GM13976 (cell line): ENCODE results near the gene PLD6.
"Not testable (repeated sequence)": the region's sequence is repeated elsewhere in the genome, so short reads cannot be mapped to it uniquely, and the experiment has no call there.

Experiments used
- DNase-seq: peaks from one replicate; pipeline ENCODE4 v3.0.0; 2012; ENCODE audit warnings: low spot score
- in situ Hi-C: fragments of 300-500 bp; cut with MboI; formaldehyde crosslinking; loops from one replicate; pipeline ENCODE4 v1.12.0; 2022; ENCODE audit warnings: low sequenced_read_pairs, mixed read lengths, inconsistent platforms; ENCODE audit not compliant: unreplicated experiment
- TF ChIP-seq, protein P1 (sequence below): IDR thresholded peaks from 2 replicates; pipeline ENCODE4 v1.5.1; 2012; ENCODE audit warnings: borderline replicate concordance, mild to moderate bottlenecking; ENCODE audit not compliant: insufficient read depth; ENCODE audit errors: extremely low read depth, missing control alignments, control extremely low read depth

The PLD6 gene

DNA sequence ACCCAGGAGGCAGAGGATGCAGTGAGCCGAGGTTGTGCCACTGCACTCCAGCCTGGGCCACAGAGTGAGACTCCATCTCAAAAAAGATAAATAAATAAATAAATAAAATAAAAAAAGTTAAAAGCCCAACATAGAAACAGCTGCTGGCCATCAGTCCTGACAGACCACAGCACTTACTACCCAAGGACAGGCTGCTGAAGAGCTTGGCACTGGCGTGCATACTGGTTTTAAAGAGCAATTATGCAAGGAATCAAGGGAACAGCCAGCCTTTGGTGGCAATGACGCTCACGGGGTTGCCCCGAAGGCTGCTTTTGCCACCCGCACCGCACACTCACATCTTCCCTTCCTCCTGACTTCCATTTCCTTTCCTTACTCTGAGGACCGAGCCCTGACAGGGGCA, 4.2 kb downstream of the PLD6 start:
- in situ Hi-C loops, result no loop called here
- TF ChIP-seq, protein P1, sequence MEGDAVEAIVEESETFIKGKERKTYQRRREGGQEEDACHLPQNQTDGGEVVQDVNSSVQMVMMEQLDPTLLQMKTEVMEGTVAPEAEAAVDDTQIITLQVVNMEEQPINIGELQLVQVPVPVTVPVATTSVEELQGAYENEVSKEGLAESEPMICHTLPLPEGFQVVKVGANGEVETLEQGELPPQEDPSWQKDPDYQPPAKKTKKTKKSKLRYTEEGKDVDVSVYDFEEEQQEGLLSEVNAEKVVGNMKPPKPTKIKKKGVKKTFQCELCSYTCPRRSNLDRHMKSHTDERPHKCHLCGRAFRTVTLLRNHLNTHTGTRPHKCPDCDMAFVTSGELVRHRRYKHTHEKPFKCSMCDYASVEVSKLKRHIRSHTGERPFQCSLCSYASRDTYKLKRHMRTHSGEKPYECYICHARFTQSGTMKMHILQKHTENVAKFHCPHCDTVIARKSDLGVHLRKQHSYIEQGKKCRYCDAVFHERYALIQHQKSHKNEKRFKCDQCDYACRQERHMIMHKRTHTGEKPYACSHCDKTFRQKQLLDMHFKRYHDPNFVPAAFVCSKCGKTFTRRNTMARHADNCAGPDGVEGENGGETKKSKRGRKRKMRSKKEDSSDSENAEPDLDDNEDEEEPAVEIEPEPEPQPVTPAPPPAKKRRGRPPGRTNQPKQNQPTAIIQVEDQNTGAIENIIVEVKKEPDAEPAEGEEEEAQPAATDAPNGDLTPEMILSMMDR, result no peak

DNA sequence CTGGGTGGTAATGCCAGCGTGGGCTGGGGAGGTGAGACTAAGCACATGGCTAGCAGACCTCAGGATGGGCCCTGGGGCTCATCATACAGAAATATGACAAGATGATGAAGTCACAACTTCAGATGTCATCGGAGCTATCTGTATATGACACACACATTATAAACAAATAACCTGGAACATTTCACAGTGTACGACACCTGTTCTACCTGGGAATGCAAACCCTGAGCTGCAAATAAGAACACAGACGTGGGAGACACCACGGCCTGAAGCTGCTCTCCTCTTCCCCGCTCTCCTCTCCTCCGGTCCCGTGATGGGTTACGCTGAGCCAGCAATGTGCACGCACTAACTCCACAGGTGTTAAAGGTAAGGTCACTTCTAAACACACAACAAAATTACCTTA, 4.9 kb downstream of the PLD6 start:
- in situ Hi-C loops, result no loop called here
- TF ChIP-seq, protein P1, result no peak
- DNase-seq, result no peak

More for the DNA sequence above, 4.2 kb downstream of the PLD6 start:
- no peak for DNase-seq

DNA sequence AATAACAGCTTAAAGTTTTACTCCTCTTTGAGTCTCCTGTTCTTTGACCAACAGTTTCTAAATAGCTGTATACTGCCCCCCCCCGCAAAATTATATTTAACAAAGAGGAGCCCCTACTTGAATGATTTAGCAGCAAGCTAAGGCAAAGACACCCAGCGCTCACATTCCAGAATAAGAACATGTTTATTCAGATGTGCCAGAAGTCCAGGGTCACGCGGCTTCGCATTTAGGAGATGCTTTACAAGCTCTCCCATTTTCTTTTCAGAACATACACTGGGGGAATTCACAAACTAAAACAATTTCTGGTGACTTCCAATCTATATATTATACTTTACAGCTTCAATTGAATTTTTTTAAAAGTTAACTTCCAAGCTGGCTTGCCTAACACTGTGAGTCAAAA, 5.3 kb downstream of the PLD6 start:
- in situ Hi-C loops, result no loop called here
- TF ChIP-seq, protein P1, result no peak
- no peak for DNase-seq

DNA sequence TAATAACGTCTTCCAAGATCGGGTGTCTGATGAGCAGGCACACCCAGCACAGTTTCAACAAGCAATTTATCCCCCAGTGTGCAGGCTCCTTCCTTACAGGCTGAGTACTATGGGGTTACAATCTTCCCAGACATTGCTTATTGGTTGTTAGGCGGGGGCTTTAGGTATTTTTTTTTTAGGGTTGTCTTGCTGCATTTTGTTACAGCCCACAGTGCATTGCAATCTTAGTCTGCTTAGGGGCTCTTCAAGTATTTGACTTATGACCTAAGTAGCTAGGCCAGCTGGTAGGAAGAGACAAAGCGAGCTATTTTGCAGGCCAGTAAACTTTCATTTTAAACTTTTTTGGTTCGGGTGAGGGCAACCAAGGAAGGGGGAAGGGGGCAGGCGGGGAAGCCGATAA, 5.8 kb downstream of the PLD6 start:
- in situ Hi-C loops, result no loop called here
- TF ChIP-seq, protein P1, result no peak
- no peak for DNase-seq

DNA sequence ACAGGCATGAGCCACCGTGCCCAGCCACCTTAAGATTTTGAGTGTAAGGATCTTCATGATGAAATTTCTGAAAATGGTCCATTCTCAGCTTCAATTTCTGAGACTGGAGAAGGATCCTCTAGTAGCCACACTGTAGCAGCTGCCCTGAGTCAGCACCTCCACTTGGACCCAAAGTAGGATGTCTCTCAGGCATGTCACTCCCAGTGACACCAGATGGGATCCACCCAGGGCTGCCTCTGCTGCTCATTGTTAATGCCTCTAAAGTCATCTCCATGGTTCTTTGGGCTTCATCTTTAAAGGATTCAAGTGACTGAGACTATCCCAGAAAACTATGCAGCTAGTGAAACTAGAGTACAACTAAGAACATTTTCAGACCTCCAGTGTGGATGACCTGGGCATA, 7.9 kb downstream of the PLD6 start:
- TF ChIP-seq, protein P1, result no peak
- in situ Hi-C loops, result no loop called here
- no peak for DNase-seq

DNA sequence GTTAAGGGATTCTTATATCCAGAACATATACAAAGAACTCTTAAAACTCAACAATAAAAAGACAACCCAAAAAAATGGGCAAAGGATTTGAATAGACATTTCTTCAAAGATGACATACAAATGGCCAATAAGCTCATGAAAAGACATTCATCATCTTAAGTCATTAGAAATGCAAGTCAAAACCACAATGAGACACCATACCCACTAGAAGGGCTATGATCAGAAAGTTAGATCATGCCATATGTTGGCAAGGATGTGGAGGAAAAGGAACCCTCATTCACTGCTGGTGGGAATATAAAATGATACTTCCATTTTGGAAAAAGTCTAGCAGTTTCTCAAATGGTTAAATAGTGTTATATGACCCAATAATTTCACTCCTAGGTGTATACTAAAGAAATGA, 9.4 kb downstream of the PLD6 start:
- TF ChIP-seq, protein P1, result no peak
- no peak for DNase-seq
- in situ Hi-C loops, result no loop called here

DNA sequence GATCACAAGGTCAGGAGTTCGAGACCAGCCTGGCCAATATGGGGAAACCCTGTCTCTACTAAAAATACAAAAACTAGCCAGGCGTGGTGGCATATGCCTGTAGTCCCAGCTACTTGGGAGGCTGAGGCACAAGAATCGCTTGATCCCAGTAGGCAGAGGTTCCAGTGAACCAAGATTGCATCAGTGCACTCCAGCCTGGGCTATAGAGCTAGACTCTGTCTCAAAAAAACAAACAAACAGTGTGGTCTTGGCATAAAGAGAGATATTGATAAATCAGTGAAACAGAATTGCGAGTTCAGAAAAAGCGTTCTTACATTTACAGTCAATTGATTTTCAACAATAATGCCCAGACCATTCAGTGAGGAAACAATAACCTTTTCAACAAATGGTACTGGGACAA, 10.7 kb downstream of the PLD6 start:
- in situ Hi-C loops, DNase-seq: not testable (repeated sequence)
